Measurements from ENCODE around the gene MCC. TPM values are rescaled to one million over a fixed set of nuclear protein-coding genes. Genes with fewer than 3 reads are reported as not detected.

MCC gene
- total RNA-seq, 4 donors from 2014 or later, result 57.7 to 91.5 (median 76.0) TPM

DNA sequence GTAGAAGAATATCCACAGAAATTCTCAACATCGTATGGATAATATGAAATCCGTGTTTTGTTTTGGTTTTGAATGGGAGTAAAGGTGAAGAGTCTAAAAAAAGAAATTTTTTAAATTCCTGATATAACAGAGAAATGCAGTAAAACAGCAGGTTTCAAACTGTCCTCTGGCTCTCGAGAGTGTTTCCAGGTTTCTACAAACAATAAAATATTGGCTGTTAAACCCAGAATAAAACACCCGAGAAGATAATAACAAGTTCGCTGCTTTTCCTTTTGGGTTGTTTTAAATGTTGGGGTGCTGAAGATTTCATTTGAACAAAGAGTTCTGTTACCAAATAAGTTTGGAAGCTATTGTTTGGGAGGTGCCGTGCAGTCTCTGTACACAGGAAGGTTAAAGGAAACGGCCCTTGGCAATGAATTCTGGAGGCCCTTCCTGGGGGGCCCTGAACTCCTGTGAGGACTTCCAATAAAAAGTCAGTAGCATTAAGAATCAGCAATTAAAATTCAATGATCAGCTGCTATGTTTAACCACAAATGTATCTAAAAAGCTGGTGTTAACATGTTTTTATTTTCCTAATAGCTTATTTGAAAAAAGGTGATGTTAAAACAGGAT is 269.2 kb downstream of the MCC start:
- no peak for DNase-seq (ENCODE audit: low spot score in 2 of 2)
- intact Hi-C loops (cut with DNase I; ENCODE audit: low total_unique reads), result no loop called here
- no peak overlapping the region for H3K4me3 ChIP-seq (ENCODE audit: low read depth, poor library complexity, severe bottlenecking)
- 62 to 65% methylated on average over 7 of the region's 7 CpGs for WGBS, 2 donors
- TF ChIP-seq, protein P1, sequence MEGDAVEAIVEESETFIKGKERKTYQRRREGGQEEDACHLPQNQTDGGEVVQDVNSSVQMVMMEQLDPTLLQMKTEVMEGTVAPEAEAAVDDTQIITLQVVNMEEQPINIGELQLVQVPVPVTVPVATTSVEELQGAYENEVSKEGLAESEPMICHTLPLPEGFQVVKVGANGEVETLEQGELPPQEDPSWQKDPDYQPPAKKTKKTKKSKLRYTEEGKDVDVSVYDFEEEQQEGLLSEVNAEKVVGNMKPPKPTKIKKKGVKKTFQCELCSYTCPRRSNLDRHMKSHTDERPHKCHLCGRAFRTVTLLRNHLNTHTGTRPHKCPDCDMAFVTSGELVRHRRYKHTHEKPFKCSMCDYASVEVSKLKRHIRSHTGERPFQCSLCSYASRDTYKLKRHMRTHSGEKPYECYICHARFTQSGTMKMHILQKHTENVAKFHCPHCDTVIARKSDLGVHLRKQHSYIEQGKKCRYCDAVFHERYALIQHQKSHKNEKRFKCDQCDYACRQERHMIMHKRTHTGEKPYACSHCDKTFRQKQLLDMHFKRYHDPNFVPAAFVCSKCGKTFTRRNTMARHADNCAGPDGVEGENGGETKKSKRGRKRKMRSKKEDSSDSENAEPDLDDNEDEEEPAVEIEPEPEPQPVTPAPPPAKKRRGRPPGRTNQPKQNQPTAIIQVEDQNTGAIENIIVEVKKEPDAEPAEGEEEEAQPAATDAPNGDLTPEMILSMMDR (IDR thresholded peaks at IDR 0.05), result no peak
- no peak for TF ChIP-seq POLR2A (IDR thresholded peaks at IDR 0.05)

DNA sequence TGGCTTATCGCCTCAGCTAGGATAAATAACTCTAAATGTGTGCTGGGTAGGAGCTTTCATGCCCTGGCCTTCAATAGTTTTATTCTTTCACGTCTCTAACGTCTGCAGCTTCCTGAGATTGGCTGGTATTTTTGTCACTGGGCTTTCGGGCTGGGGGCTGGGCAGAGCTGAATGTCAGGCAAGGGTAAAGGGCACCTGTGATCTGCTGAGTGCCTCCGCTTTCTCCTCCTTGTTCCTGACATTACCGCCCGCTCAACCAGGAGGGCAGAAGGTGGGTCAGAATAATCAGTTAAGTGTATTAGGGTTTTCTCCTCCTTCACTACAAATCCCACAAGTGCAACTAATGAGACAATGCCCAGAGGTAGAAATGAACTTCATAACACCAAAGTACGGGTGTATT is 270.1 kb downstream of the MCC start:
- intact Hi-C loops (cut with DNase I; ENCODE audit: low total_unique reads), result no loop called here
- DNase-seq (ENCODE audit: low spot score in 2 of 2), result no peak
- WGBS, 2 donors, result 86 to 89% methylated on average over 8 of the region's 8 CpGs
- no peak overlapping the region for H3K4me3 ChIP-seq (ENCODE audit: low read depth, poor library complexity, severe bottlenecking)
- no peak for TF ChIP-seq POLR2A (IDR thresholded peaks at IDR 0.05)
- TF ChIP-seq, protein P1 (IDR thresholded peaks at IDR 0.05), result no peak

DNA sequence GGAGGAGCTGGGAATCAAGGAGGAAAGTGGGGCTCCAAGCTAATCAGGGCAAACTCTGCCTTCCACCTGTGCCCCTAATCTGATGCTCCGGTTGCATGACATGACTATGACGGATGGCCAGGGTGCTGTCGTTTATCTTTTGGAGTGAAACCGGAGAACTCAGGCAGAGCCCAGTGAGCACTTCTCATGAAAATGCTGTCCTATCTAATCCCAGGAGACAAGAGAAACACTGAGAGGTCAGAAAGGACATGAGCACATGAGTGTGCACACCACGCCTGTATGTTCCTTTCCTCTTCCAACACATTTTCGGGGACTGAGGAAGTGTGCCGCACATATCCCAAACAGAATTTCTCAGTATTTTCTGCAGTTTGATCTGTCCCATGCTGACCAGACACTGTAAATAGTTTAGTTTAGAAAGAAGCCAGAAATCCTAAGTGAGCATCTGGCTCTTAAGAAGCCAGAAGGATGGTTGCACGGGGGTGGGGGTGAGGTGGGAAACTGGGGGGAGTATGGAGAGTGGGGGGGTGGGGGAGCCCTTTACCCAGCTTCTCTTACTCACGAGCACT is 270.6 kb downstream of the MCC start:
- intact Hi-C loops (cut with DNase I; ENCODE audit: low total_unique reads), result no loop called here
- 79 to 81% methylated on average over 9 of the region's 9 CpGs for WGBS, 2 donors
- no peak for DNase-seq (ENCODE audit: low spot score in 2 of 2)
- no peak for TF ChIP-seq POLR2A (IDR thresholded peaks at IDR 0.05)
- TF ChIP-seq, protein P1 (IDR thresholded peaks at IDR 0.05), result no peak
- no peak overlapping the region for H3K4me3 ChIP-seq (ENCODE audit: low read depth, poor library complexity, severe bottlenecking)

DNA sequence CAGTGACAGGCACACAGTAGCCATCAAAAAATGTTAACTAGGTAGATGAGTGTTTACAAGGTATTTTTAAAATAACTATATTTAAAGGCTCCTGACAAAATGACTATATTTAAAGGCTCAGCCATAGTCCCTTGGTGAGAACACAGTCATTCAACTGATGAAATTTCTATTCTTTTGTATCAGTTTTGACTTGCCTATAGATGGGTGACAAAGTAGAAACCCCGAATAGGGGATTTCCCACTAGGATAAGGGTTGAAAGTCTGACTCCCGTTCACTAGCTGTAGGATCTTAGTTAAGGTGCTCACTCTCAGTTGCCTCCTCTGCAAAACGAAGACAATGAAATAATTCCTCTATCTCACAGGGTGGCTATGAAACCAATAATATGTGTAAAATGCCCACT is 271.7 kb downstream of the MCC start:
- 82 to 84% methylated on average over 3 of the region's 3 CpGs for WGBS, 2 donors
- no peak for DNase-seq (ENCODE audit: low spot score in 2 of 2)
- TF ChIP-seq, protein P1 (IDR thresholded peaks at IDR 0.05), result no peak
- TF ChIP-seq POLR2A (IDR thresholded peaks at IDR 0.05), result no peak
- intact Hi-C loops (cut with DNase I; ENCODE audit: low total_unique reads), result no loop called here
- no peak overlapping the region for H3K4me3 ChIP-seq (ENCODE audit: low read depth, poor library complexity, severe bottlenecking)

DNA sequence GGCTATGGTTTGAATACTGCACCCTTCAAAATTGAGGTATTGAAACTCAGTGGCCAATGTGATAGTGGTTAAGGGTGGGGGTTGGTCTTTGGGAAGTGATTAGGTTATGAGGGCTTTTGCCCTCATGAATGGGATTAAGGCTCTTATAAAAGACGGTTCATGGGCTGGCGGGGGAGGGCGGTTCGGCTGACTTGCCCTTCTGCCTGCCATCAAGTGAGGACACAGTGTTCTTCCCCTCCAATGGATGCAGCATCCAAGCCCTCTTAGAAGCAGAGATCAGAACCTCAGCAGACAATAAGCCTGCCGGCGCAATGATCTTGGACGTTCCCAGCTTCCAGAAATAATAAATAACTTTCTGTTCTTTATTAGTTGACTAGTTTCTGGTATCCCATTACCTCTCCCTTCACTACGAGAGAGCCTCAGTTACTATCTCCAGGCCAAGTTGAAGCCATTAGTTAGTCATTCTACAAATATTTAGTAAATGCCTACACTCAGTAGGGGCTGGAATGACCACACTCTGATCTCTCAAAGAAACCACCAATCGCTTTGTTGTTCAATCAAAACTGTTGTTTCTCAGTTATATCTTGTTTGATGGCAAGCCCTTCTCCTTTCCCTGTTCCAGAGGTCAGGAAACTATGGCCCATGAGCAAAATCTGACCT is 272.7 kb downstream of the MCC start:
- WGBS, 2 donors, result 89 to 97% methylated on average over 9 of the region's 9 CpGs
- H3K4me3 ChIP-seq (ENCODE audit: low read depth, poor library complexity, severe bottlenecking), result no peak overlapping the region
- intact Hi-C loops (cut with DNase I; ENCODE audit: low total_unique reads), result no loop called here
- TF ChIP-seq POLR2A (IDR thresholded peaks at IDR 0.05), result no peak
- TF ChIP-seq, protein P1 (IDR thresholded peaks at IDR 0.05), result no peak
- DNase-seq (ENCODE audit: low spot score in 2 of 2), result no peak
